GM21723 (cell line): ENCODE results near the gene TFAP2D.

Experiments used
- ATAC-seq: cut with Tn5 transposase; IDR thresholded peaks from one replicate; pipeline ENCODE4 v1.9.1; 2021; ENCODE audit warnings: mild to moderate bottlenecking, moderate library complexity; ENCODE audit not compliant: unreplicated experiment

TFAP2D gene

DNA sequence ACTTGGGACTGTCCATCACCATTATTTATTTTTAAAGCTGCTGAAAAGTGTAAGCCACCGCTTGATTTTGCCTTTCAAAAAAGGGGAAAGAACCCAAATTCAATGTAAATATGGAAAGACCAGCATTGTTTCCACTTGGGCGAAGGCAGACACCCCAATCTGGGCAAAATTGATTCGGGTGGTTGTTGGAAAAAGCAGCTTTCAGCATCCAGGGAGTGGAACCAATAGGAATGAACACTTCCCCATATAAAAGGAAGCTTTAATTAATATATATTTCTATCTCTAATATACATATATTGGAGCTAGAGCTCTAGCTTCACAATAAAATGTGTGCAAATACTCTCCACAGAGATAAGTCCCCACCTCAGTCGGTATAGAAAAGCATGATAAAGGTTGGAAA lies at the start of gene TFAP2D:
Gene TFAP2D, plus strand, starts transcription at position 301 of the 400 bp plus-strand sequence. CDS start 530 bp downstream, outside the sequence.
- ATAC-seq: no peak

DNA sequence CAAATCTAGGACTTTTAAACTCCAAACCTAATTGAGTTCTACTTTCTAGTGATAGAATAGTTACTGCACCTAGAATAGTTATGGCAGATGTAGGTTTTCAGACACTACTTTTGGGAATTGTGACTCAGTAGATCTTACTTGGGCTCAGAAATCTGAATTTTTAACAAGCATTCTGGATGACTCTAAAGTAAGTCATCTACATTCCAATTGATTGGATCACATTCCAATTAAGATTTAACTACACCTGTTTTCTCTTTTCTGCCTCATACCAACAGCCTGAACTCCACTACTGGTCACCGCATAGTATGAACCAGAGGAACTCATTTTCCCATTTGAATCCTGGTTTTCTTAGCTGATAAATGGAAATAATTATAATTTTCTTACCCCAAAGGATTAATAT lies 49.5 kb upstream of the TFAP2D start:
- no peak for ATAC-seq

DNA sequence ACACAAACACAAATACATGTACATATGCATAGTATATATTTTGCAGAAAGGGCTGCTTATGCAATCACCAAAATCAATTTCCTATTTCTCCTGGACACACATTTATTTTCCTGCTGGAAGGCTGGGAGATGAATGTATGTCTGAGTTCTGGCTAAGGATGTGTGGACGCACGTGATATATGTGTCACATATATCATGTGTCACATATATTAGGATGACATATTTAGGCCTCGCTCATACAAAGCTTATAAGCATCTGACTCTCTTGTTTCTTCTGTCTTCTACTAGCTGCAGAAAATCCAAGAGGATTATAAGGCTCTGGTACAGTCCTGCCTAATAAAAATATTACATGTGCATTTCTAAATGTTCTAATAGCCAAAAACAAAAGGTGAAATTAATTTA lies 47.2 kb upstream of the TFAP2D start:
- no peak for ATAC-seq

DNA sequence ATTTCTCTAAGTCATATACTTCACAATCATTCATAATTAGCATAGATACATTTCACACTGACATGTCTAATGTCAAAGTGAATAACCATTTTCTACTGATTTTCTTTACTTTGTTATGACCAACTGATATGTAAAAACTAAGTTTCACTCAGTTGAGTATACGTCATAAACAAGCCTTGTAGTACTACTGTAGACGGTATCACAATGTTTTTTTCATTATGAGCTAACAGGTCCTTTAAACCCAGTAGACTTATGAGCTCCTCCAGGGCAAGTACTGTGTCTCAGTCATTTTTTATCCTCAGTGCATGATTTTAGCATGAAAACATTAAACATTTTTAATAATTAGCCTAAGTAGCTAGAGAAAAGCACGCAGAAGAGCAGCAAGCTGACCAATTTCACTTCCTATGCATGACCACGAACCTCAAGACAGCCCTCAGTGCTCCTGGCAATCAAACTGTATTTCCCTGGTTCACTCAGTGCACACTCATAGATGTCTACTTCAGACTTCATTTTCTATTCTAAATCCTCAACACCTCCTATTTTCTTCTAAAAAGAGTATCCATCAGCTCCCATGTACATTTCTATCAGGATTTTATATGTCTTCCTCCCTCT lies 32.0 kb upstream of the TFAP2D start:
- ATAC-seq: no peak

DNA sequence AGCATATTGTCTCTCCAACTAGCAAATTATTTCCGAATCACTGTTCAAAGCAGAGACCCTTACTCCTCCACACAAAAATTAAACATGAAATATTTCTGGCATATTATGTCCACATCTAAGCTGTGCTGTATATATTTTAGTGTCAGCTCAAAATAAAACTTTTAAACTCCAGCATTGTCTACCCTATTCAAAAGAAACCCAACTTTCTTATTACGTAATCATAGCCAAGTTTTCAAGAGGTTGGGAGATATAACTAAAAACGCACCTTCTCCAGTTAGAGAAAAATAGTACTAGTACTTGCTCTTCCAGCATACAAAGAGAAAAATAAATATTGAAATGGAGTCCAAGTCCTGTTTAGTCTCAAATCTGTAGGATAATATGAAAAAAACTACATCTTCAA lies 24.1 kb upstream of the TFAP2D start:
- no peak for ATAC-seq

DNA sequence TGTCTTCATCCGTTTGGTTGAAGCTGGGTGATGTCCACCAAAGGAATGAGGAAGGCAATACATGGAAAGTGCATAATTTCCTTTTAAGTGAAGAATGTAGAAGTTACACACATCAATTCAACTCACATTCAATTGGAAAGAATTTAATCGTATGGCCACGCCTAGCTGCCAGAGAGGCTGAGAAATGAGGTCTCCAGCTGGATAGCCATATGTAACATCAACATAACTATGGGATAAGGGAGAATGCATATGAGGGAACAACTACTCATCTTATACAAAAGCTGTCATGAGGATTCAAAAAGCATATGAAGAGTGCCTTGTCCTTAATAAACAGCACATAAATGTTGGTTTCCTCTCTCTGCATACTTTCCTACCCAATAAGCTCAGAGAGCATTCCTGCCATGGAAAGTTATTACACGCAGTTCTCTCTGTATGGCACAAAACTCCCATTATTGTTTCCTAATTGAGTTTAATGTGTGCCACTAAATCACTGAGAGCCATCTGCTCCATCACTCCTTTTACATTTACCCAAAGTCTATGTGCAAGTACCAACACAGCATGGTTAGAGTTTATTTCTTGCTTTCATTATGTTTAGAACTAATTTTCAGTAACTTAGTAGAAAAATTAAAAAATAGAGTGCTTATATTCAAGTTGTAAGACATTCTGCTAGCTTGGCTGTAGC lies 21.4 kb upstream of the TFAP2D start:
- no peak for ATAC-seq

DNA sequence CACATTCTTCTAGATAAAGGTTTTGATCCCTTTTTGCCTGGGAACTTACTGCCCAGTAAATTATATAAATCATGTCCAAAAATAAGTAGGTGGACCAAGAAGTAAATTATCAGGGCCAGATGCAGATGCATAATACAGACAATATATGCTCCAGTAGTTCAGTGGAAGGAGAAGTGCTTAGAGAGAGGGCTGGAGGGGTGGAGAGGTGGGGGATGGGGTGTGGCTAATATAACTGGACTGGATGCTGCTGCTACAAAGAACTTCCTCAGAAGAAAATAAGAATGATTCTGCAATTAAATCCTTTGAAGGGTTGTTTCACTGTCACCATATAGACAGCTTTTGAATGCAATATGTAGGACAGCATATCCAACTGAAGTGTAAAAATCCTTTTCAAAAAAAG lies 14.8 kb upstream of the TFAP2D start:
- ATAC-seq: no peak

DNA sequence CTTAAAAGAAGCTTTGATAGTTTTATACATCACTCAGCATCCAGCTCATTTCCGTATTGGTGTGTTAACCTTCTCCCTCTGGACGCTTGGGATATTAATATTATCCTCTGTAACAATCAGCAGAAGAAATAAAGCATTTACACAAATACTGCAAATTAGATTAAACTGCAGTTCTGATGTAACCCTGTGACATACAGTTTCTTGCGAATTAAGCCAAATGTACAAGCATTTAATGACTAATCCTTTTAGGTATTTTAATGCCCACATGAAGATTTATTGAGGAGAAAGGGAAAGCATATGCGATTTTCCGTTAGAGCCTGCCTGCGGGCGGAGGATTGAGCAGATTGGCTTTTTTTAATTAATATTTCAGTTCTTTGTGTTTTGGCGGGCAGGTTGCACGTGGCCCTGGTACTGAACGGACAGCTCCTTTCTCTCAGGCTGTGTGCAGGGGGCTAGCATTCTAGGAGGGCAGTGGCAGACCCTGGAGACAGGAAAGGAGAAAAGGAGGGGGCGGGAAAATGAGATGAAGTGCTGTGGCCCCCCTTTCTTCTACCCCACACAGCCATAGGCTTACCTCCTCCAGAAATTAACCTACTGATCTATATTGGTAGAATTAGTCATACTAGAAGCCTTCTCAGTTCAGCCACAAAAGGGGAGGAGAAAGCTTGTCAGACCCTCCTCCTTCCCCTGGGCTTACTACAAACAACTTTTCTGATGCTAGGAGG lies 14.1 kb upstream of the TFAP2D start:
- ATAC-seq: no peak

DNA sequence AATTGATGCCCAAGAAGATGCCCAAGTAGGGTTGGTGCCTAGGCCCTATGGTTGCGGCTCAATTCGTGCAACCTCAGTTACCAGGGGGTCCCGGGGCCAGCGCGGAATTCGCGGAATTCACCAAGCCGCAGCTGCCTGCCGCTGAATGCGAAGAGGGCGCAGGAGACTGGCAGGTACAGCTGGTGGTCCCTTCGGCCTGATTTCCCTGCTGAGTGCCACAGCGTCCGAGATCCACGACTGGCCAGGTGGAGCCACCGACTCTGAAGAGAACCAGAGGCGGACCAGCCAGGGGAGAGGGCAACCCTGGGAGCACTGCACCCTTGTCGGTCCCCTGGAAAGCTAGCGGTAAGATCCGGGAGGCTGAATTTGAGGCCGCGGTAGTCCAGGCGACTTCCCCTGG lies 6.8 kb upstream of the TFAP2D start:
- ATAC-seq: no peak

DNA sequence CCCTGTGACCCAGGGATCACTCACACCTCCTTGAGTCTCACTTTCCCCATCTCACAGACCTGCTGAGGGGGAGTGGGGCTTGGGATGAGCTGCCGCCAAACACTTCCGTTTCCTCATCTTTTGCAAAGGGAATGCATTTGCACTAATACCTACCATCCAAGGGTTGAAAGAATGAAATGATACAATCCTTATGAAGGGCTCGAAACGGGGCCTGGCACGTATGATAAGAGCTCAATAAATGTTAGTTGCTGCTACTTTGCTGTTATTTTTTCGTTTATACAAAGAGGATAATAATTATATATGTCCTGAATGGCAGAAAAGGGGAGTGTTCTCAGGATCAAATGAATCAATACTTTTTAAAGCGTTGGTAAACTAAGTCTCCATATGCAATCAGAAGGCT lies 6.1 kb upstream of the TFAP2D start:
- no peak for ATAC-seq

GRCh38 chr6:50707652-50708300 lies 5.5 kb upstream of the TFAP2D start:
- ATAC-seq: no peak

- no peak for ATAC-seq
These were observed 4.5 kb upstream of the TFAP2D start for GRCh38 chr6:50708664-50709365.

DNA sequence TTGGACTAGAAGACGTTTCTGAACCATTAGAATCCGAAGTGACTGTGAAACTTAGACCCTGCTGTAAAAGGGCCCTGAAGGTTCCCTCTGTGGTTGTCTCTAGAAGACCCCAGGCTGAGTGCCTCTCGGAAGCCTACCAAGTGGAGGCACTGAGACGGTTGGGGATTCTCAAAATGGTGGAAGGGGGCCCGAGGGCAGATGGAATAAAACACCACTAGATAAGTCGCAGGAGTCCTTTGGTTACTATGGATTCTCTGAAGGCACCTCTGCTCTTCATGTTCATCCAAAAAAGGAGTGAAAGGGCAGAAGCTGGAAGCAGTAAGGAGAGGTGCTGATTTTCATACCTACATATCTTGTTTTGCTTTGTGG lies 4.0 kb upstream of the TFAP2D start:
- no peak for ATAC-seq

GRCh38 chr6:50711686-50712085 lies 1.6 kb upstream of the TFAP2D start:
- no peak for ATAC-seq

GRCh38 chr6:50712291-50712690 lies 1.0 kb upstream of the TFAP2D start:
- ATAC-seq: no peak

DNA sequence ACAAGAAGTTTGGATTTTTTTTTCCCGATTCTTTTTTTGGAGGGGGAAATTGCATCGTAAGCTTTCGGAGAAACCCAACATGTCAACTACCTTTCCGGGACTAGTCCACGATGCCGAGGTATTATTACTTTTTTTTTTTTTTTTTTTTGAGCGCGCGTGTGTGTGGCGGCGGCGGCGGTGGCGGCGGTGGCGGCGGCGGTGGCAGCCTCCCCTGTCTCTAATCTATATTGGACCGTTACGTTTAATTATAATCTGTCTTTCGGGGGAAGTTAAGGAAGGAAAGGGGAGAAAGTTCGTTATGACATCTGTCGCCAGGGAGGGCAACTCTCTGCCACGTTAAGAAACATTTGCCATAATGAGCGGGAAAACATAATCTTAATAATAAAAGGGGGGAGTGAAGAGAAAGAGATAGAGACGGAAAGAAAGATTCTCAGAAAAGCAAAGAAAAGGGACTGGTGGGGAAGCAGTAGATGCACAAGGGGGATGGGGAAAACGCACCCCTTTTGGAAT lies 706 bp downstream of the TFAP2D start:
- no peak for ATAC-seq

DNA sequence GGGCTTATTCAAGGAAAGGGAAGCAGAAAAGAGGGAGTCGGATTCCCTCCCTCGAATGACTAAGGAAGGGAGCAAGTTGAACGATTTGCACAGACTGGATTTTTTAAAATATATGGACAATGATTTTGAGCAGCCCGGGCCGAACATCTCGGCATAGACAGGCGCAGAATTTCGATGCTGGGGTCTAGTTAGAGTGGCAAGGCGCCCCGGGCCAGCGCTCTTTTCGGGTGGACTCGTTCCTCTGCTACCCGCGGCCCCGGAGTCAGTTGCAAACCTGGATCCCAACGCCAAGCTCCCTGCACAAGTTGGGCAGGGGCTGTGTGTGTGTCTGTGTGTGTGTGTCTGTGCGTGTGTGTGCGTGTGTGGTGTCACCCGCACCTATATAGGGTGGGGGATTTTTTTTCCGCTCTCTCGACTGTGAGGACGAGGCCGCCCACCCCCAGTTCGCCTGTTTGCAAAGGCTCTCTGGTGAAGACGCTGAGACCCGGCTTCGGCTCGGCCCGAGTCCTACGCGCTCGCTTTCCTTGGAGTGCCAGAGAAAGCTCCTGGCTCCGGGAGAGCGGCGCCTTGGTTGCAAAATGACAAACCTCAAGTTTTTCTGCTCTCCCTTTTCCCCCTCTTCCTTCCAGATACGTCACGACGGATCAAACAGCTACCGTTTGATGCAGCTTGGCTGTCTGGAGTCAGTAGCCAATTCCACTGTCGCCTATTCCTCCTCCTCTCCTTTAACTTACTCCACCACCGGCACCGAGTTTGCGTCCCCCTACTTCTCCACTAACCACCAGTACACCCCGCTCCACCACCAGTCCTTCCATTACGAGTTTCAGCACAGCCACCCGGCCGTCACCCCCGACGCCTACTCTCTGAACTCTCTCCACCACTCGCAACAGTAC lies 1.4 kb downstream of the TFAP2D start:
- no peak for ATAC-seq

- ATAC-seq: no peak
These were observed 3.7 kb downstream of the TFAP2D start for GRCh38 chr6:50716899-50717509.

DNA sequence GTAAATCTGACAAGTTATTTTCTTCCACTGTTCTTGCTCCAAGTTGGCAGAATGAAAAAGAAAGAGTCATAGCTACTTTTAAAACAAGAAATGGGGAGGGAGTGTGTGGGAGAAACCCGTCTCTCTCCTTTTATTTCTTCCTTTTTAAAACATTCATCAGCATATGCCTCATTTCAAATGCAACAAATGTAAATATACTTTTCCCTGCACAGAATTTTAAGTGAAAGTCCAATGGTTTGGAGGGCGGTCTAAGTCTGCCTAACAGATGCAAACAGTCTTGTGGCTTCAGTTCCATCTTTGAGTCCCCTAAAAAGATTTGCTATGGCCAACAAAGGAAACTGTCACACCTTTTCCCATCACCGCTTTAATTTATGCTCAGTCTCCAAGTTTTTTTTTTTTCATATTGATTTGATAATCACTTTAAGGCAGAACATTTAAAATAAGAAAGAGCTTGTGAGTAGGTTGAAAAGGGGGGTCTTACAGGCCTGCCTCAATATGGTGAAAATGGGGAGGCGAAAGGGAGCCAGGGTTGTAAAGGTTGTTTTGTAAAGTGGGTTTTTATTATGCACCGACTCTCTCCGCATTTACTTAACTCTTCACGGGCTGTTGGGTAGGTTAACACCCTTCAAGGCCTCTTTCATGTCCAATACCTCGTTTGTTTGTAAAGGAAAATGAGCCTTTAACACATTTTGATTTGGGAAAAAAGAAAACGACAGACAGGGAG lies 4.6 kb downstream of the TFAP2D start:
- no peak for ATAC-seq
